ENCODE results near the gene XKR8. TPM values are rescaled to one million over a fixed set of nuclear protein-coding genes. Genes with fewer than 3 reads are reported as not detected.

Gene XKR8, protein sequence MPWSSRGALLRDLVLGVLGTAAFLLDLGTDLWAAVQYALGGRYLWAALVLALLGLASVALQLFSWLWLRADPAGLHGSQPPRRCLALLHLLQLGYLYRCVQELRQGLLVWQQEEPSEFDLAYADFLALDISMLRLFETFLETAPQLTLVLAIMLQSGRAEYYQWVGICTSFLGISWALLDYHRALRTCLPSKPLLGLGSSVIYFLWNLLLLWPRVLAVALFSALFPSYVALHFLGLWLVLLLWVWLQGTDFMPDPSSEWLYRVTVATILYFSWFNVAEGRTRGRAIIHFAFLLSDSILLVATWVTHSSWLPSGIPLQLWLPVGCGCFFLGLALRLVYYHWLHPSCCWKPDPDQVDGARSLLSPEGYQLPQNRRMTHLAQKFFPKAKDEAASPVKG
- 10 to 100 TPM in 1 of 4 donors, 1 to 10 TPM in 3; 4.1 to 12.2 (median 6.8) TPM for total RNA-seq

GRCh38 chr1:27959792-27960603, at the start of gene XKR8:
XKR8 (plus strand) TSS chr1:27959973; CDS start chr1:27960070, 97 bp downstream.
- peaks cover 6 to 23% (median 17%) of the 10 kb centered on the region in 4 donors for H3K36me3 ChIP-seq
- H3K4me3 ChIP-seq: peak within 1 kb of the TSS; percentile 68 to 87 (median 77)
- H3K27ac ChIP-seq (replicated peaks in 1 of 4): peak within 1 kb of the TSS; percentile 88 to 93 (median 90)
- DNase-seq (ENCODE audit: extremely low spot score): no peak
- H3K27me3 ChIP-seq: no peaks in the 10 kb centered on the region
- TF ChIP-seq POLR2AphosphoS5 (IDR thresholded peaks at IDR 0.05): peak in 1 of 2 donors; percentile 78
- TF ChIP-seq POLR2A (IDR thresholded peaks at IDR 0.05; ENCODE audit: low read depth): no peak
- TF ChIP-seq EP300 (IDR thresholded peaks at IDR 0.05): no peak
- TF ChIP-seq, protein P1, sequence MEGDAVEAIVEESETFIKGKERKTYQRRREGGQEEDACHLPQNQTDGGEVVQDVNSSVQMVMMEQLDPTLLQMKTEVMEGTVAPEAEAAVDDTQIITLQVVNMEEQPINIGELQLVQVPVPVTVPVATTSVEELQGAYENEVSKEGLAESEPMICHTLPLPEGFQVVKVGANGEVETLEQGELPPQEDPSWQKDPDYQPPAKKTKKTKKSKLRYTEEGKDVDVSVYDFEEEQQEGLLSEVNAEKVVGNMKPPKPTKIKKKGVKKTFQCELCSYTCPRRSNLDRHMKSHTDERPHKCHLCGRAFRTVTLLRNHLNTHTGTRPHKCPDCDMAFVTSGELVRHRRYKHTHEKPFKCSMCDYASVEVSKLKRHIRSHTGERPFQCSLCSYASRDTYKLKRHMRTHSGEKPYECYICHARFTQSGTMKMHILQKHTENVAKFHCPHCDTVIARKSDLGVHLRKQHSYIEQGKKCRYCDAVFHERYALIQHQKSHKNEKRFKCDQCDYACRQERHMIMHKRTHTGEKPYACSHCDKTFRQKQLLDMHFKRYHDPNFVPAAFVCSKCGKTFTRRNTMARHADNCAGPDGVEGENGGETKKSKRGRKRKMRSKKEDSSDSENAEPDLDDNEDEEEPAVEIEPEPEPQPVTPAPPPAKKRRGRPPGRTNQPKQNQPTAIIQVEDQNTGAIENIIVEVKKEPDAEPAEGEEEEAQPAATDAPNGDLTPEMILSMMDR (IDR thresholded peaks at IDR 0.05): peak; percentile 40 to 43 (median 40)
- intact Hi-C loops (cut with DNase I): no loop called here
- no peaks in the 10 kb centered on the region for H3K9me3 ChIP-seq
- peaks cover 21 to 34% (median 29%) of the 10 kb centered on the region in 4 donors for H3K4me1 ChIP-seq
- 42% methylated on average over 5 of the region's 68 CpGs for WGBS

- 92% methylated on average over 1 of the region's 1 CpG for WGBS
- TF ChIP-seq EP300 (IDR thresholded peaks at IDR 0.05) (no peak), POLR2AphosphoS5 (IDR thresholded peaks at IDR 0.05) (no peak), POLR2A (IDR thresholded peaks at IDR 0.05; ENCODE audit: low read depth) (no peak)
- TF ChIP-seq, protein P1 (IDR thresholded peaks at IDR 0.05): no peak
- H3K36me3 ChIP-seq: peaks cover 9 to 54% (median 34%) of the 10 kb centered on the region in 4 donors
- peaks cover 0 to 8% (median 6%) of the 10 kb centered on the region in 4 donors for H3K9me3 ChIP-seq
- intact Hi-C loops (cut with DNase I): no loop called here
- no peak overlapping the region for H3K27ac ChIP-seq (replicated peaks in 1 of 4)
- H3K4me1 ChIP-seq: peaks cover 7 to 24% (median 13%) of the 10 kb centered on the region in 4 donors
- no peak for DNase-seq (ENCODE audit: extremely low spot score)
- peaks cover 0 to 3% (median 0%) of the 10 kb centered on the region in 4 donors for H3K27me3 ChIP-seq
- no peak overlapping the region for H3K4me3 ChIP-seq
Observed at GRCh38 chr1:27912429-27912828, 47.3 kb upstream of the XKR8 start.

DNA sequence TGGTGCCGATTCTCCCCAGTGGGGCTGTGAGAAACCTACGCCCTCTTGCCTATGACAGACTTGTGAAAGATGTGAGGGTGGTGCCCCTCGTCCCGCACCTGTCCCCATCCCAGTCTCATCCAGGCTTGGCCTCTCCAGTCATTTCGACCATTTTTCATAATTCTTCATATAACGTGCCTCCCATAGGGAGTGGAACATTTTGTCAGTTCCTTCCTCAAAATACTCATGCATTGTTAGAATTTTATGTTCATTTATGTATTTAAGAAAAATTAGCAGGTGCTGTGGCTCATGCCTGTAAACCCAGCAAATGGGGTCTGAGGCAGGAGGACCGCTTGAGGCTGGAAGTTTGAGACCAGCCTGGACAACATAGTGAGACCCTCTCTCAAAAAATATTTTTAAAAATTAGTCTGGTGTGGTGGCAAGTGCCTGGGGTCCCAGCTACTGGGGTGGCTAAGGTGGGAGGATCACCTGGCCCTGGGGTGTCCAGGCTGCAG, 44.6 kb upstream of the XKR8 start:
- Histone ChIP-seq H3K27me3 (peaks cover 0 to 3% (median 0%) of the 10 kb centered on the region in 4 donors), H3K36me3 (peaks cover 0 to 27% (median 13%) of the 10 kb centered on the region in 4 donors), H3K4me1 (peaks cover 7 to 24% (median 13%) of the 10 kb centered on the region in 4 donors), H3K9me3 (peaks cover 0 to 8% (median 6%) of the 10 kb centered on the region in 4 donors), H3K4me3 (peak overlapping the region; percentile 76 to 96 (median 84)), H3K27ac (replicated peaks in 1 of 4) (peak overlapping the region; percentile 79 to 89 (median 83))
- intact Hi-C loops (cut with DNase I): no loop called here
- no peak for DNase-seq (ENCODE audit: extremely low spot score)
- WGBS: 72% methylated on average over 7 of the region's 7 CpGs
- TF ChIP-seq POLR2AphosphoS5 (IDR thresholded peaks at IDR 0.05) (no peak), EP300 (IDR thresholded peaks at IDR 0.05) (no peak), POLR2A (IDR thresholded peaks at IDR 0.05; ENCODE audit: low read depth) (no peak)
- TF ChIP-seq, protein P1 (IDR thresholded peaks at IDR 0.05): no peak

- Histone ChIP-seq H3K4me1 (no peaks in the 10 kb centered on the region), H3K9me3 (no peaks in the 10 kb centered on the region), H3K27ac (replicated peaks in 1 of 4) (no peak overlapping the region), H3K36me3 (no peaks in the 10 kb centered on the region), H3K4me3 (no peak overlapping the region), H3K27me3 (no peaks in the 10 kb centered on the region)
- intact Hi-C loops (cut with DNase I): no loop called here
- no peak for TF ChIP-seq POLR2A (IDR thresholded peaks at IDR 0.05; ENCODE audit: low read depth)
- TF ChIP-seq EP300 (IDR thresholded peaks at IDR 0.05): no peak
- no peak for TF ChIP-seq POLR2AphosphoS5 (IDR thresholded peaks at IDR 0.05)
- TF ChIP-seq, protein P1 (IDR thresholded peaks at IDR 0.05): no peak
- WGBS: 91% methylated on average over 3 of the region's 3 CpGs
- DNase-seq (ENCODE audit: extremely low spot score): no peak
Observed at GRCh38 chr1:27922272-27922671, 37.5 kb upstream of the XKR8 start.
